Keratinocyte (primary cell): Measurements from ENCODE around the gene TMOD1. TPM values are rescaled to one million over a fixed set of nuclear protein-coding genes. Genes with fewer than 3 reads are reported as not detected.

Experiments
- DNase-seq: peaks from one replicate; pipeline ENCODE4 v3.0.0-alpha.2; 2011; ENCODE audit warnings: low read depth, missing footprints, low spot score
- FAIRE-seq: peaks from 2 replicates; lab custom pipeline; 2011; peaks lifted over from hg19 to GRCh38; lab: Jason Lieb, UNC
- H2AFZ ChIP-seq: 2 replicates; pipeline ENCODE4 v1.6.0; 2012; ENCODE audit warnings: low read length, control low read depth, inconsistent platforms; ENCODE audit not compliant: control insufficient read depth
- H3K27ac ChIP-seq: 2 replicates; pipeline ENCODE4 v1.5.1; 2011; ENCODE audit warnings: low read length; ENCODE audit not compliant: control insufficient read depth, insufficient read depth
- H3K27me3 ChIP-seq: 3 replicates; pipeline ENCODE4 v1.6.0; 2011; ENCODE audit warnings: low read length; ENCODE audit not compliant: control insufficient read depth, insufficient read depth; ENCODE audit errors: extremely low read depth
- H3K36me3 ChIP-seq, 2 experiments: 2 replicates in 1 of 2; 3 replicates in 1 of 2; pipeline ENCODE4 v1.5.1; 2011; ENCODE audit warnings: low read length in 2 of 2, mild to moderate bottlenecking in 1 of 2; ENCODE audit not compliant: control insufficient read depth in 2 of 2, insufficient read depth in 2 of 2; ENCODE audit errors: extremely low read depth in 1 of 2
- H3K4me1 ChIP-seq: 3 replicates; pipeline ENCODE4 v1.5.1; 2011; ENCODE audit warnings: low read length; ENCODE audit not compliant: control insufficient read depth, insufficient read depth; ENCODE audit errors: extremely low read depth
- H3K4me2 ChIP-seq: 3 replicates; pipeline ENCODE4 v1.6.0; 2011; ENCODE audit warnings: low read depth, low read length; ENCODE audit not compliant: control insufficient read depth, insufficient read depth; ENCODE audit errors: extremely low read depth
- H3K4me3 ChIP-seq, 3 experiments: fragments of 200-600 bp in 1 of 3; sonication (generic) in 1 of 3; 2 replicates in 2 of 3; 3 replicates in 1 of 3; pipeline ENCODE4 v1.5.1; 2011 to 2016; ENCODE audit warnings: low read length in 3 of 3, mild to moderate bottlenecking in 3 of 3, control low read depth in 2 of 3, inconsistent platforms in 1 of 3, low read depth in 1 of 3, mixed read lengths in 1 of 3, mixed run types in 1 of 3, moderate library complexity in 1 of 3; ENCODE audit not compliant: control insufficient read depth in 2 of 3, insufficient read depth in 2 of 3; ENCODE audit errors: extremely low read depth in 1 of 3
- H3K79me2 ChIP-seq: 2 replicates; pipeline ENCODE4 v1.6.0; 2012; ENCODE audit warnings: low read length; ENCODE audit not compliant: control insufficient read depth, insufficient read depth
- H3K9ac ChIP-seq: 3 replicates; pipeline ENCODE4 v1.6.0; 2011; ENCODE audit warnings: low read length; ENCODE audit not compliant: control insufficient read depth, insufficient read depth; ENCODE audit errors: extremely low read depth
- H3K9me1 ChIP-seq: 3 replicates; pipeline ENCODE4 v1.6.0; 2011; ENCODE audit warnings: low read length; ENCODE audit not compliant: control insufficient read depth, insufficient read depth; ENCODE audit errors: extremely low read depth
- H3K9me3 ChIP-seq: 2 replicates; pipeline ENCODE4 v1.5.1; 2012; ENCODE audit warnings: low read depth, low read length; ENCODE audit not compliant: control insufficient read depth
- H4K20me1 ChIP-seq: 3 replicates; pipeline ENCODE4 v1.6.0; 2011; ENCODE audit warnings: low read length; ENCODE audit not compliant: control insufficient read depth, insufficient read depth; ENCODE audit errors: extremely low read depth
- EZH2 ChIP-seq: IDR thresholded peaks from one replicate; pipeline ENCODE4 v1.6.1; 2012; ENCODE audit warnings: inconsistent platforms, mild to moderate bottlenecking, low read length, moderate library complexity
- dilution Hi-C: fragments of 300-500 bp; cut with MboI; formaldehyde crosslinking; loops from one replicate; pipeline ENCODE4 v1.7.0; 2020; ENCODE audit warnings: low sequenced_read_pairs; ENCODE audit not compliant: extremely low pct_ligation_motif_present
- polyA plus RNA-seq, 5 experiments: library from polyadenylated mRNA; depleted of rRNA in 3 of 5; stranded (reverse) in 3 of 5; stranded (forward) in 1 of 5; unstranded in 1 of 5; fragments of >200 nt; gene quantifications; 1 replicate in 1 of 5; 2 replicates in 3 of 5; 3 replicates in 1 of 5; pipeline versions ENCODE4 v1.2.1 to v1.2.3, GENCODE V29; 2011 to 2012; ENCODE audit warnings: missing spikeins in 2 of 5, low read depth in 1 of 5, low replicate concordance in 1 of 5
- TF ChIP-seq, protein P1 (sequence below), 3 experiments: IDR thresholded peaks in 1 of 3; conservative IDR thresholded peaks in 1 of 3; optimal IDR thresholded peaks in 1 of 3; 2 replicates in 2 of 3; 3 replicates in 1 of 3; pipeline versions ENCODE3 to v1.5.1; 2011; ENCODE audit warnings: low read length in 3 of 3, mild to moderate bottlenecking in 3 of 3, moderate library complexity in 2 of 3, control low read depth in 1 of 3, inconsistent platforms in 1 of 3; ENCODE audit not compliant: insufficient read depth in 2 of 3; ENCODE audit errors: extremely low read depth in 1 of 3

Gene TMOD1
- polyA plus RNA-seq, 1 donor (not counting 4 experiments of a cell fraction or from before 2014, with no cell fraction given): not detected

DNA sequence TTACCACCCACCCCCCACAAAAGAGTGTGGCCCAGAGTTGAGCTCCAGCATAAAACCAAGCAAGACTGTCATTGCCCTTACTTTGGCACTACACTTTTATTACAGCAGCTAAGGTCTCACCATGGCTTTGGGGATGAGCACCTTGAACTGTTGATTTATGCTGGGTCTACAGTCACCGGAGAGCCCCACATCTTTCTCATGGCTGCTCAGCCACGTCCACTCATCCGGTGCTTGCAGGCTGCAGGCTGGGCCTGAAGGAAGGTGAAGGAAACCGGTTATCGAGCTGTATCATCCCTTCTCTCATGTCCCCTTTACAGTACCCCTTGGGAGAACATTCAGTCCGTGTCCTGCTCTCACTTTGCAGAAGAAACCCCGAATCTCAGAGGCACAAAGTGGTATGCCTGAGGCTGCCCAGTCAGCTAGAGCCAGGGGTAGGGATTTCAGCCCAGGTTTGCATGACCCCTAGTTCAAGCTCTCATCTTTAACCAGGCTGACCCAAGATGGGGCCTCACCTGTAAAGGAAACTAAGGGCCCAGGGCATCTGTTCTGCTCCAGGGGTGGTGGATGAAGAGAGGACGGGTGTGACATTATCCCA lies 11.6 kb downstream of the TMOD1 start:
- Histone ChIP-seq H3K9ac (no peak overlapping the region), H3K4me2 (no peak overlapping the region), H3K36me3 (no peaks in the 10 kb centered on the region), H2AFZ (no peak overlapping the region), H3K27ac (no peak overlapping the region), H3K4me3 (no peak overlapping the region), H3K27me3 (peaks cover 5% of the 10 kb centered on the region), H3K4me1 (peaks cover 5% of the 10 kb centered on the region), H3K79me2 (no peaks in the 10 kb centered on the region), H3K9me3 (no peaks in the 10 kb centered on the region), H4K20me1 (no peaks in the 10 kb centered on the region), H3K9me1 (no peaks in the 10 kb centered on the region)
- dilution Hi-C loops: no loop called here
- FAIRE-seq (no peak), DNase-seq (no peak)
- TF ChIP-seq EZH2: no peak
- TF ChIP-seq, protein P1, sequence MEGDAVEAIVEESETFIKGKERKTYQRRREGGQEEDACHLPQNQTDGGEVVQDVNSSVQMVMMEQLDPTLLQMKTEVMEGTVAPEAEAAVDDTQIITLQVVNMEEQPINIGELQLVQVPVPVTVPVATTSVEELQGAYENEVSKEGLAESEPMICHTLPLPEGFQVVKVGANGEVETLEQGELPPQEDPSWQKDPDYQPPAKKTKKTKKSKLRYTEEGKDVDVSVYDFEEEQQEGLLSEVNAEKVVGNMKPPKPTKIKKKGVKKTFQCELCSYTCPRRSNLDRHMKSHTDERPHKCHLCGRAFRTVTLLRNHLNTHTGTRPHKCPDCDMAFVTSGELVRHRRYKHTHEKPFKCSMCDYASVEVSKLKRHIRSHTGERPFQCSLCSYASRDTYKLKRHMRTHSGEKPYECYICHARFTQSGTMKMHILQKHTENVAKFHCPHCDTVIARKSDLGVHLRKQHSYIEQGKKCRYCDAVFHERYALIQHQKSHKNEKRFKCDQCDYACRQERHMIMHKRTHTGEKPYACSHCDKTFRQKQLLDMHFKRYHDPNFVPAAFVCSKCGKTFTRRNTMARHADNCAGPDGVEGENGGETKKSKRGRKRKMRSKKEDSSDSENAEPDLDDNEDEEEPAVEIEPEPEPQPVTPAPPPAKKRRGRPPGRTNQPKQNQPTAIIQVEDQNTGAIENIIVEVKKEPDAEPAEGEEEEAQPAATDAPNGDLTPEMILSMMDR (optimal IDR thresholded peaks at IDR 0.05 in 1 of 3, IDR thresholded peaks at IDR 0.05 in 1 of 3, conservative IDR thresholded peaks at IDR 0.05 in 1 of 3; ENCODE audit: extremely low read depth in 1 of 3, insufficient read depth in 2 of 3, low read length in 3 of 3): no peak

DNA sequence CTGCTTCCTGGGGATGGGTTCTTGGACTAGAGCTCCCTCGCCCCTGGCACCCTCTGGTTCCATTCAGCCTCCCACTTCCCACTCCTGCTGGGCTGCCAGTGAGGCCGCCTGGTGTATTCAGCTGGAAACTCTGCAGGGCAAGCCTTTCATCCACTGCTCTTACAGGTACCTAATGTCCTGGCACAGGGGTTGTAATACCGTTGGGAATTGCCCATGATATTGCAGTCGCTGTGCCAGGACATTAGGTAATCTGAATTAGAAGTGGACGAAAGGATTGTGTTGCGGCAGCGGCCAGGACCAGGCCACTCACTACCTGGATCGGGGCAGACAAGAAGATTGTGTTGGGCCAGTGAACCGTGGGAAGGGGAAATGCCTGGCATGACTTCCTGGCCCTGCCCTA lies 13.1 kb downstream of the TMOD1 start:
- dilution Hi-C loops: no loop called here
- peaks cover 13% of the 10 kb centered on the region for H3K27me3 ChIP-seq
- H3K9ac ChIP-seq: no peak overlapping the region
- H3K4me3 ChIP-seq: no peak overlapping the region
- peaks cover 5% of the 10 kb centered on the region for H3K4me1 ChIP-seq
- H3K9me1 ChIP-seq: no peaks in the 10 kb centered on the region
- FAIRE-seq (no peak), DNase-seq (no peak)
- H4K20me1 ChIP-seq: no peaks in the 10 kb centered on the region
- H3K9me3 ChIP-seq: no peaks in the 10 kb centered on the region
- no peak overlapping the region for H2AFZ ChIP-seq
- H3K27ac ChIP-seq: no peak overlapping the region
- no peaks in the 10 kb centered on the region for H3K36me3 ChIP-seq
- no peak for TF ChIP-seq EZH2
- TF ChIP-seq, protein P1 (optimal IDR thresholded peaks at IDR 0.05 in 1 of 3, IDR thresholded peaks at IDR 0.05 in 1 of 3, conservative IDR thresholded peaks at IDR 0.05 in 1 of 3; ENCODE audit: extremely low read depth in 1 of 3, insufficient read depth in 2 of 3, low read length in 3 of 3): no peak
- H3K79me2 ChIP-seq: no peaks in the 10 kb centered on the region
- no peak overlapping the region for H3K4me2 ChIP-seq
